OCI-LY3 (cell line): ENCODE data around the gene NOS1AP.

Experiments
- CTCF ChIP-seq: fragments of 200-600, 300-600 bp; sonication (generic); IDR thresholded peaks from 2 replicates; pipeline ENCODE4 v1.5.1; 2014; ENCODE audit warnings: antibody characterized with exemption, low read length, low read depth
- EZH2phosphoT487 ChIP-seq: fragments of 200-600 bp; shearing (Covaris generic); IDR thresholded peaks from 2 replicates; pipeline ENCODE4 v1.6.1; 2018; ENCODE audit warnings: antibody characterized with exemption, mixed run types, low read depth

- TF ChIP-seq CTCF = no peak
- TF ChIP-seq EZH2phosphoT487 = no peak
Observed at GRCh38 chr1:162168261-162168660, 98.8 kb downstream of the NOS1AP start.
